BJ (cell line): ENCODE data around the gene CDC42BPA. TPM values are rescaled to one million over a fixed set of nuclear protein-coding genes. Genes with fewer than 3 reads are reported as not detected.
"Not testable (repeated sequence)": the region's sequence is repeated elsewhere in the genome, so short reads cannot be mapped to it uniquely, and the experiment has no call there.

Experiments used
- CTCF ChIA-PET: fragments of 350-600 bp; formaldehyde crosslinking; extraction: SDS; loops from one replicate; lab custom pipeline; 2021; ENCODE audit warnings: antibody characterized with exemption, inconsistent platforms; lab: Yijun Ruan, JAX
- POLR2A ChIA-PET: fragments of 300-600 bp; sonication (Branson Sonifier 250); formaldehyde crosslinking; extraction: SDS; loops from one replicate; lab custom pipeline; 2021; ENCODE audit warnings: antibody characterized with exemption; lab: Charles Lee
- DNase-seq: peaks from one replicate; pipeline ENCODE4 v3.0.0-alpha.2; 2011; ENCODE audit warnings: low read depth
- H3K27me3 ChIP-seq: 2 replicates; pipeline ENCODE4 v1.6.0; 2011; ENCODE audit warnings: low read length; ENCODE audit not compliant: control insufficient read depth, insufficient read depth
- H3K36me3 ChIP-seq: 2 replicates; pipeline ENCODE4 v1.5.1; 2011; ENCODE audit warnings: low read length; ENCODE audit not compliant: control insufficient read depth, insufficient read depth
- H3K4me3 ChIP-seq: 2 replicates; pipeline ENCODE4 v1.5.1; 2011; ENCODE audit warnings: low read depth, mild to moderate bottlenecking, control low read depth, low read length
- polyA plus RNA-seq: library from polyadenylated mRNA; depleted of rRNA; stranded (reverse); fragments of >200 nt; gene quantifications from 2 replicates; pipeline ENCODE4 v1.2.3, GENCODE V29; 2011
- TF ChIP-seq, protein P1 (sequence below): IDR thresholded peaks from 2 replicates; pipeline ENCODE4 v1.5.1; 2011; ENCODE audit warnings: low read depth, mild to moderate bottlenecking, control low read depth, inconsistent platforms, low read length, moderate library complexity; ENCODE audit not compliant: insufficient read depth

The CDC42BPA gene
- polyA plus RNA-seq, 1 experiment = 17.9 TPM

DNA sequence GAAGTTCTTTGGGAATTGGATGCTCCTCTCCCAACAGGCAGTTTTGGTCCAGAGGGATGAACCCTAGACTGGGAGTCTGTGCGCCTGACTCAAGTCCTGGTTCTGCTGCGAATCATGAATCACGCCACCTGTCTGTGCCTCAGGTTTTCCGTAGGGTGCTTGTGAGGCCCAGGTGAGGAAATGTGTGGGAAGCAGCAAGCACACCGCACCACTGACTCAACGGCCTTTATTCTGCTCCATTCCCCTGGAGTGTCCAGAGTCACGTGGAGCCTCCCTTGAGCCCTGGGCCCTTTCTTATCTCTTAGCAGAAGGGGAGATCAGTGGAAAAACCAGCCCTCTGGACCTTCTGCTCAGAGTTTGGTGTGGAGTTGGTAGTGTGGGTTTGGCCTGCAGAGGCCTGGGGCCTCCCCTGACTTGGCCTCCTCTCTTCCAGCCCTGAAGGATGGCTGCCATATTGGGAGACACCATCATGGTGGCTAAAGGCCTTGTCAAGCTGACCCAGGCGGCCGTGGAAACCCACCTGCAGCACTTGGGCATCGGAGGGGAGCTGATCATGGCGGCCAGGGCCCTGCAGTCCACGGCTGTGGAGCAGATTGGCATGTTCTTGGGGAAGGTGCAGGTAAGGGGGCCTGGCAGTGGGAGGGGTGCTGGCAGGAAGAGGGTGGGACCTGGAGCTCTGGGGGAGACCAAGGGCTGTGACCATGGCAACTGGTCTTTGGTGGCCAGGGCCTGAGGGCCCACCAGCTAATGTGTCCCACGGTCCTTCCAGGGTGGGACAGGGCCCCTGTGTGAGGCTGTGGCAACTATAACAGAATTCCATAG is 357.1 kb downstream of the CDC42BPA start:
- TF ChIP-seq, protein P1, sequence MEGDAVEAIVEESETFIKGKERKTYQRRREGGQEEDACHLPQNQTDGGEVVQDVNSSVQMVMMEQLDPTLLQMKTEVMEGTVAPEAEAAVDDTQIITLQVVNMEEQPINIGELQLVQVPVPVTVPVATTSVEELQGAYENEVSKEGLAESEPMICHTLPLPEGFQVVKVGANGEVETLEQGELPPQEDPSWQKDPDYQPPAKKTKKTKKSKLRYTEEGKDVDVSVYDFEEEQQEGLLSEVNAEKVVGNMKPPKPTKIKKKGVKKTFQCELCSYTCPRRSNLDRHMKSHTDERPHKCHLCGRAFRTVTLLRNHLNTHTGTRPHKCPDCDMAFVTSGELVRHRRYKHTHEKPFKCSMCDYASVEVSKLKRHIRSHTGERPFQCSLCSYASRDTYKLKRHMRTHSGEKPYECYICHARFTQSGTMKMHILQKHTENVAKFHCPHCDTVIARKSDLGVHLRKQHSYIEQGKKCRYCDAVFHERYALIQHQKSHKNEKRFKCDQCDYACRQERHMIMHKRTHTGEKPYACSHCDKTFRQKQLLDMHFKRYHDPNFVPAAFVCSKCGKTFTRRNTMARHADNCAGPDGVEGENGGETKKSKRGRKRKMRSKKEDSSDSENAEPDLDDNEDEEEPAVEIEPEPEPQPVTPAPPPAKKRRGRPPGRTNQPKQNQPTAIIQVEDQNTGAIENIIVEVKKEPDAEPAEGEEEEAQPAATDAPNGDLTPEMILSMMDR = no peak
- ChIA-PET POLR2A (no interaction called here), CTCF (interaction anchor here (0.9 kb wide), 1 partner anchor 14 kb away, joined by 3 read pairs; no protein-coding TSS in a partner anchor)
- Histone ChIP-seq H3K27me3 (no peaks in the 10 kb centered on the region), H3K4me3 (no peak overlapping the region), H3K36me3 (no peaks in the 10 kb centered on the region)
- no peak for DNase-seq

DNA sequence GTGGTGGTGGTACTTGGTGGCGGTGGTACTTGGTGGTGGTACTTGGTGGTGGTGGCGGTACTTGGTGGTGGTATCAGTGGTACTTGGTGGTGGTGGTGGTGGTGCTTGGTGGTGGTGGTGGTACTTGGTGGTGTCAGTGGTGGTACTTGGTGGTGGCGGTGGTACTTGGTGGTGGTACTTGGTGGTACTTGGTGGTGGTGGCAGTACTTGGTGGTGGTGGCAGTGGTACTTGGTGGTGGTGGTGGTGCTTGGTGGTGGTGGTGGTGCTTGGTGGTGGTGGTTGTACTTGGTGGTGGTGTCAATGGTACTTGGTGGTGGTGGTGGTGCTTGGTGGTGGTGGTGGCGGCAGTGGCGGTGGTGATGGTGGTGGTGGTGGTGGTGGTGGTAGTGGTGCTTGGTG is 358.0 kb downstream of the CDC42BPA start:
- CTCF ChIA-PET = no interaction called here
- Histone ChIP-seq H3K36me3 (no peaks in the 10 kb centered on the region), H3K27me3 (no peaks in the 10 kb centered on the region), H3K4me3 (no peak overlapping the region)
- POLR2A ChIA-PET = no interaction called here
- TF ChIP-seq, protein P1 = no peak
- DNase-seq = no peak

DNA sequence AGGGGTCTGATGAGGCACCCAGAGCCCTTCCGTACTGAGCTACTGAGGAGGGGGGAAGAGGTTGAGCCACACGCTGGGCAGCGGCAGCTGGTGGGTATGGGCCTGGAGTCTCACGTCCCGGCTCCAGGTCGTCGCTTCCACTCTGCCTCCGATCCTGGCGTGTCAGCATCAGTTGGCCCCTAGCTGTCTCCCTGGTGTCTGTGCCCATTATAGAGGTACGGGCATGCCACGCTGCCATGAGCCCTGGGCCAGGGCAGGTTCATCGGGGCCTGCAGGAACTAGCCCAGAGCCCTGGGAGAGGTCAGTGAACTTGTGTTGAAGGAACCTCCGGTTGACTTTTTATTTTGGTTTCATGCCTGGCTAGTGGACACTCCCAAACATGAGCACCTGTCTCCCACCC is 360.0 kb downstream of the CDC42BPA start:
- CTCF ChIA-PET = interaction anchor here (1.1 kb wide), 1 partner anchor 10 kb away, joined by 3 read pairs; no protein-coding TSS in a partner anchor
- H3K36me3 ChIP-seq = no peaks in the 10 kb centered on the region
- H3K4me3 ChIP-seq = no peak overlapping the region
- POLR2A ChIA-PET = no interaction called here
- H3K27me3 ChIP-seq = no peaks in the 10 kb centered on the region
- DNase-seq = no peak
- TF ChIP-seq, protein P1 = no peak

DNA sequence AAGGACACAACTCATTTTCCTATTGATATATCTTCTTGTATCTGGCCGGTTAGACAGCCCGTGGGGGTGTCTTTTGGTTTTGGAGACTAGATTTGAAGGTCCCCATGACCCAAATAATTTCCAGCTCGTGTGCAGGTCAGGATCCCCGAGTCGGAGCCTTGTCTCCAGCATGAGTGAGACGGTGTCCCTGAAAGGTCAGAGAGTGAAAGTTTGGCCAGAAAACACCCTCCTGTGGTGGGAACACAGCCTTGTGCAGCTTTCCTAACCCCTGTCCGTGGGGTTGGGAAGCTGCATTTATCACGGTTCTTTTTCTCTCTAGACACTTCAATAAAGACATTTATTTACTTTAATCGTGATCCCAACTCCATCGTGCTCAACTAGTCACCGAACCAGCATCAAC is 360.6 kb downstream of the CDC42BPA start:
- no peaks in the 10 kb centered on the region for H3K36me3 ChIP-seq
- no peak overlapping the region for H3K4me3 ChIP-seq
- DNase-seq = no peak
- TF ChIP-seq, protein P1 = no peak
- no peaks in the 10 kb centered on the region for H3K27me3 ChIP-seq
- ChIA-PET POLR2A (no interaction called here), CTCF (interaction anchor here (1.1 kb wide), 1 partner anchor 11 kb away, joined by 3 read pairs; no protein-coding TSS in a partner anchor)

DNA sequence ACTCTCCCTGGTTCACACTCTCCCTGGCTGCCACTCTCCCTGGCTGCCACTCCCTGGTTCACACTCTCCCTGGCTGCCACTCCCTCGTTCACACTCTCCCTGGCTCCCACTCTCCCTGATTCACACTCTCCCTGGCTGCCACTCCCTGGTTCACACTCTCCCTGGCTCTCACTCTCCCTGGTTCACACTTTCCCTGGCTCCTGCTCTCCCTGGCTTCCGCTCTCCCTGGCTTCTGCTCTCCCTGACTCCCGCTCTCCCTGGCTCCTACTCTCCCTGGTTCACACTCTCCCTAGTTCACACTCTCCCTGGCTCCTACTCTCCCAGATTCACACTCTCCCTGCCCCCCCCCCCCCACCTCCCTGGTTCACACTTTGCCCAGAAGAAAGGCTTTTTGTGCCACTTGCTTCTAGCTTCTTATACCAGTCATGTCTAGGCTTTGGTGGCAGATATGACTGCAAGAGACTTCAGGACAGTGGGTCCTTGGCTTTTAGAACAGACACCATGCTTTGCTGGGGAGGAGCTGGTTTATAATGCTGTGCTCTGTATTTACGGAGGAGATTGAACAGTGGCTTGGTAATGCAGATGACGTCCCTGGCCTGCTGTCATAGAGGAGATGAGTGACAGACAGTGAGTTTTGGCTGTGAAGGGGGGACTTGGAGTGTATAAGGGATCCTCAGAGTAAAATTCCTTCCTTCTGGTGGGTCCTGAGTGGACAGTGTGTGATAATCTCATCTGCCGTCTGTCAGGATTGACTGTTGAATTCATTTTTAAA is 361.2 kb downstream of the CDC42BPA start:
- Histone ChIP-seq H3K4me3 (no peak overlapping the region), H3K27me3 (no peaks in the 10 kb centered on the region), H3K36me3 (no peaks in the 10 kb centered on the region)
- DNase-seq = no peak
- POLR2A ChIA-PET = no interaction called here
- CTCF ChIA-PET = no interaction called here
- TF ChIP-seq, protein P1 = no peak

DNA sequence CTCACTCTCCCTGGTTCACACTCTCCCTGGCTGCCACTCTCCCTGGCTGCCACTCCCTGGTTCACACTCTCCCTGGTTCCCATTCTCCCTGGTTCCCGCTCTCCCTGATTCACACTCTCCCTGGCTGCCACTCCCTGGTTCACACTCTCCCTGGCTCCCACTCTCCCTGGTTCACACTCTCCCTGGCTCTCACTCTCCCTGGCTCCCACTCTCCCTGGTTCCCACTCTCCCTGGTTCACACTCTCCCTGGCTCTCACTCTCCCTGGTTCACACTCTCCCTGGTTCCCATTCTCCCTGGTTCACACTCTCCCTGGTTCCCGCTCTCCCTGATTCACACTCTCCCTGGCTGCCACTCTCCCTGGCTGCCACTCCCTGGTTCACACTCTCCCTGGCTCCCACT is 362.4 kb downstream of the CDC42BPA start:
- POLR2A ChIA-PET, H3K27me3 ChIP-seq, H3K4me3 ChIP-seq, DNase-seq, H3K36me3 ChIP-seq, CTCF ChIA-PET: not testable (repeated sequence)
